CD4-positive, alpha-beta T cell treated with Interferon gamma for 1 hour (primary cell): Measurements from ENCODE around the gene SERTAD4.
"Not testable (repeated sequence)": the region's sequence is repeated elsewhere in the genome, so short reads cannot be mapped to it uniquely, and the experiment has no call there.

Experiments
- DNase-seq: peaks from one replicate; pipeline ENCODE4 v3.0.0-alpha.2; 2020

The SERTAD4 gene

DNA sequence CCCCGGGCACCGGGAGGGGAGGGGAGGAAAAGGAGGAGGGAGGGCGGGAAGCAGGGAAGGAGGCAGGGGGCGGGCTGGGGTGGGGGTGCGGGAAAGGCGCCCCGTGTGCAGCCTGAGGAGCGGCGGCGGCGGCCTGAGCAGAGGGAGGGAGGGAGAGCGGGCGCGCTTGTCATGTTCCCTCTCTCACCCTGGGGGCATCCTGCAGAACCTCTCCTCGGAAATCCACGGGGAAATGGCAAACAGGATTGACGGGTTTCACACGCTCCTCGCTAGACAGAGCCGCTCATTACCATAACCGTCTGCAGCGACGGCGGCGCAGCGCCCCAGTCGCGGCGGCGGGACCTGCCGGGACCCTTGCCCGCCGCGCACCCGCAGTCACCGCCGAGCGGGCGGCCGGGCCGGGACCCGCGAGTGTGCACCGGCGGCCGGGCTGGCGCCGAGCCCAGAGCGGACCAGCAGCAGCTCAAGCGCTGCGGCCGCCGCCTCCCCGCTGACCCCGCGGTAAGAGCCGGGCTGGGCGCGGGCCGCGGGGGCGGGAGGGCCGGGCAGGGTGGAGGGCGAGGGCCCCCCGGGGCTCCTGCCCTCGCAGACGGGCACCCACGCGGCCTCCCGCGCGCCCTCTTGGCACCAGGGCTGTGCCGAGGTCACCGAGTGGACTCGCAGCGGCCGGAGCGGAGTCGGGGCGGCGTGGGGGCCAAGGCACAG, at the start of gene SERTAD4:
Gene SERTAD4, plus strand, starts transcription at position 286 of the 705 bp plus-strand sequence. CDS start 5,165 bp downstream, outside the sequence.
- no peak for DNase-seq

DNA sequence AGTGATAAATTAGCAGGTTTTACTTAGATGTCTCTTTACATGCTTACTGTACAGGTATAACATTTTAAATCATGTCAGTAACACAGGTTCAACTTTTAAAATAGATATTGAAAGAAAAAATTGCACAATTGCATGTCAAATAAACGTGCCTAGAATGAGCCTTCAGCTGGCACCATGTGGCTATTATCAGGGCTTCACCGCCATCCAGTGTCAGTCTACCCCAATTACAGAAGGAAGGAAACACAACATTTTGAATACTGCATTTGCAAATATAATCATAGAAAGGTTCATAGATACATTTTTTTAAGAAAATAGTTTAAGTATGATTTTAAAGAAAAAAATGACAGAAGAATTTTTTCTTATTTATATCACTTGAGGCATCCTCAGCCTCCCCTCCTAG, 47.5 kb upstream of the SERTAD4 start:
- DNase-seq: no peak

DNA sequence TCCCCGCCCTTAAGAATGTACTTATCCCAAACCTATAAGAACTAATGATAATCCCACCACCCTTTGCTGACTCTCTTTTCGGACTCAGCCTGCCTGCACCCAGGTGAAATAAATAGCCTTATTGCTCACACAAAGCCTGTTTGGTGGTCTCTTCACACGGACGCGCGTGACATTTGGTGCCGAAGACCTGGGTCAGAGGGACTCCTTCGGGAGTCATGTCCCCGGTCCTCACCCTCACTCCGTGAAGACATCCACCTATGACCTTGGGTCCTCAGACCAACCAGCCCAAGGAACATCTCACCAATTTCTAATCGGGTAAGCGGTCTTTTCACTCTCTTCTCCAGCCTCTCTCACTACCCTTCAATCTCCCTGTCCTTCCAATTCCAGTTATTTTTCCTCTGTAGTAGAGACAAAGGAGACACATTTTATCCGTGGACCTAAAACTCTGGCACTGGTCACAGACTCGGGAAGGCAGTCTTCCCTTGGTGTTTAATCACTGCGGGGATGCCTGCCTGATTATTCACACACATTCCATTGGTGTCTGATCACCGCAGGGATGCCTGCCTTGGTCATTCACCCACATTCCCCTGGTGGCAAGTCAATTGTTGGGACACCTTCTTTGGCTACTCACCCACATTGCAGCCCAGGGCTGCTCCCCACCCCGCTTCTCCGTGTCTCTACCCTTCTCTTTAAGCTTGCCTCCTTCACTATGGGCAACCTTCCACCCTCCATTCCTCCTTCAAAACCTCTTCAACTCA, 44.6 kb upstream of the SERTAD4 start:
- not testable (repeated sequence) for DNase-seq

DNA sequence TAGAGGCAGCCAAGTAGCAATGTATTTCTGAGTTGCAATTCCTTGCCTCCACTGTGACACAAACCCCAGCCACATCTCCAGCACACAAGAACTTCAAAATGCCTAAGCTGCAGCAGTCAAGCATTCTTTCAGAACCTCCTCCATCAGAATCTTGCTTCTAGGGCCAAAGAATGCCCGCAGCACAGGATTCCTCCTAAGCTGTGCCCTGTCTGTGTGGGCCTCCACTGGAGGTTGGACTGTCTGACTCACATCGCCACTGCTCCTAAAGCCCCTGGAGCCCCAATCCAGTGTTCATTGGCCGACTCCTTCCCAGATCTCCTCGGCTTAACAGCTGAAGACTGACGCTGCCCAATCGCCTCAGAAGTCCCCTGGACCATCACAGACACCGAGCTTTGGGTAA, 43.2 kb upstream of the SERTAD4 start:
- no peak for DNase-seq

DNA sequence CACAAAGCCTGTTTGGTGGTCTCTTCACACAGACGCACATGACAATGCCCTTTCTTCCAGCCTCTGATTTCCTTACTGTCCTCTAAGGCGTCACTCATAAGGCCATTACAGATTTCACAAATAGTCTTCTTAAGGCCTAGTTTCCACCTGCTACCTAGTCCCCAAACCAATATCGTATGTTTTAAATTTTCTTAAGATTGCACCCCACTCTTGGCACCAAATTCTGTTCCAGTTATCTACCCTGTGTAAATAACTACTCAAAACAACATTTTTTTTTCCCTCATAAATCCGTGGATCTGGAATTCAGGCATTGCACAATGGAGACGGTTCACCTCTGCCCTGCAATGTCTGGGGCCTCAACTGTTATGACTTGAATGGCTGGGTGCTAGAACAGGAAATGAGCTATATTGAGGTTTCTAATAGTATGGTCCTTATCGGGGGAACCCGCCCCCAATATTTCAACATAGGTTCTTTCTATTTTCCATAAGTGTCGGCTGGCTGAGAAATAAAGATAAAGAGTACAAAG, 36.9 kb upstream of the SERTAD4 start:
- DNase-seq: no peak

DNA sequence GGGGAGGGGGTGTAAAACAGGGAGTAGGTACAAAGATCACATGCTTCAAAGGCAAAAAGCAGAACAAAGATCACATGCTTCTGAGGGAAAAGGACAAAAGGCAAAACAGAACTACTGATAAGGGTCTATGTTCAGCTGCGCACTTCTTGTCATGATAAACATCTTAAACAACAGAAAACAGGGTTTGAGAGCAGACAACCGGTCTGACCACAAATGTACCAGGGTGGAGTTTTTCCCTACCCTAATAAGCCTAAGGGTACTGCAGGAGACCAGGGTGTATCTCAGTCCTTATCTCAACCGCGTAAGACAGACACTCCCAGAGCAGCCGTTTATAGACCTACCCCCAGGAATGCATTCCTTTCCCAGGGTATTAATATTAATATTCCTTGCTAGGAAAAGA, 36.3 kb upstream of the SERTAD4 start:
- DNase-seq: not testable (repeated sequence)

DNA sequence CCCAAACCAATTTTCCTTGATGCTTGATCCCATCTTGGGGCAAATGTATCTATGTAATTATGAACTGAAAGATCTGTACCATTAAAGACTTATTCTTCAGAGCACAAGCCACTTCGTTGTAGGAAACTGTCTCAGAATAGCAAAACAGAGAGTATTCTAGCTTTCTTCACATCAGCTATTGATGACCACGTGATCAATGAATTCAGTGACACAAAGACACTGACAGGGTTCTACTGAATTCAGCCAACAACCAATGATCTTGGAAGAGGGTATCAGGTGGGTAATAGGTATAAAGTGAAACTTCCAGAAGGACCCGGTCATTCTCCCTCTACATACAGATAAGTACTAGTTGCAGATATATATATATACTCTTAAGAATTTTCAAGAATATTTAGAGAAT, 33.8 kb upstream of the SERTAD4 start:
- DNase-seq: no peak

DNA sequence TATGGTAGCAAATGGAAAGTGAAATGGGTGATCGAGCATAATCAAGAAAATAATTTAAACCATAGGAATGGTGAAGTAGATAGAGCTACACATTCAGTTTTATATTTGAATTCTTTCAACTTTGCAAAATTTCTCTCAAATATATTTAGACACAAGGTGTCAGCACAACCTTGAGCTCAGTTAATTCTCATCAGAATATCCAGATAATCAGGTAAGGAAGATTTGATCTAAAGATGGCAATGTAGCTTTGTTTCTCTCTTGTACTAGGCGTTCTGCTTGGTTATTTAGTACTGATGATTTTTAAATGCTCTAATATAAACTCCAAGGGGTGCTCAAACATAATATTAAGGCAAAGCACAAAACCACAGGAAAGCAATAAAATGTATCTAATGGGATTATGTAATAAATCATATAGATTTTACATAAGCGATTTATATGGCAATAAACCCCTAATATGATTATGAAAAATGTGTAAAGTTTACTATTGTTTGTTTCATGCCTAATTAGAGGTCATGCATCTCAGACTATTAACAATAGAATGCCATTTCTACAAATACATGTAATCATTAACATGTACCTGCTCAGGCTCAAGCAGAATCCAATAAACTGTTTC, 32.4 kb upstream of the SERTAD4 start:
- DNase-seq: no peak

DNA sequence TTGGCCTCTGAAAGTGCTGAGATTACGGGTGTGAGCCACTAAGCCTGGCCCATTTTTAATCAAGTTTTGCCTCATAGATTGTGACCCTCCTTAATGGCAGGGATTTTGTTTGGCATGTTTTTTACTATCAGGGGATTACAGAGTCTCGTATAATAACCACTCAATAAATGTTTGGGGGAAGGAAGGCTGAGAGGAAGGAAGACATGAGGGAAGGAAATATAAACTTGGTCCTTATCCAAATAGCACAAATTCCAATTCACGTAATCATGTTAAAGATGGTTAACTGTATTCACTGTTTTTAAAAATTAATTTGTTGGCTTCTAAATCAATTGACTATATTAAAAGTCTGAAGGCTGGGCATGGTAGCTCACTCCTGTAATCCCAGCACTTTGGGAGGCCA, 30.9 kb upstream of the SERTAD4 start:
- no peak for DNase-seq

DNA sequence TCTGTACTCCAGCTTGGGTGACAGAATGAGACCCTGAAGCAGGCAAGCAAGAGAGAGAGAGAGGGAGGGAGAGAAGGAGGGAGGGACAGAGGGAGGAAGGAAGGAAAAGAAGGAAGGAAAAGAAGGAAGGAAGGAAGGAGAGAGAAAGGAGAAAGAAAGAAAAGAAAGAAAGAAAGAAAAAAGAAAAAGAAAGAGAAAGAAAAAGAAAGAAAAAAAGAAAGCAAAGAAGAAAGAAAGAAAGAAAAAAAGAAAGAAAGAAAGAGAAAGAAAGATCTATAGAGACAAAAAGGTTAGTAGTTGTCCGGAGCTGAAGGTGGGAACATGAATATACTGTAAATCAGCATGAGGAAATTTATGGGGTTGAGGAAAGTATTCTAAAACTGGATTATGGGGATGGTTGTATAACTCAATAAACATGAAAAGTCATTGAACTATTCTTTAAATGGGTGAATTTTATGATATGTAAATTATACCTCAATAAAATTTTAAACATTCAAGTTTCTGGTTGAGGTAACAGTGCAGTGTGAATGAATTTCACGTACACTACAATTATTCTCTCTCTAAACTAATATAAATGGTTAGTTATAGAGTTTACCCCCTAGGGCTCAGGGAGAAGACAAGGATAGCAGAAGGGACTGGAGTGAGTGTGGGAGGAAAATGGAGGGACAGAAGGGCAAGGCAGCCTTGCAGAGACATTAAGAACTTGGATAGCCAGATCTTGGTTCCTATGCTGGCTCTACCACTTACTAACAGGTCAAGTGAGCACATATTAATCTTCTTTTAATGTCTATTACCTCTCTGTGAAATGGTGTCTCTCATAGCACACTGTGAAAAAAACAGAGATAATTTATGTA, 24.8 kb upstream of the SERTAD4 start:
- no peak for DNase-seq

DNA sequence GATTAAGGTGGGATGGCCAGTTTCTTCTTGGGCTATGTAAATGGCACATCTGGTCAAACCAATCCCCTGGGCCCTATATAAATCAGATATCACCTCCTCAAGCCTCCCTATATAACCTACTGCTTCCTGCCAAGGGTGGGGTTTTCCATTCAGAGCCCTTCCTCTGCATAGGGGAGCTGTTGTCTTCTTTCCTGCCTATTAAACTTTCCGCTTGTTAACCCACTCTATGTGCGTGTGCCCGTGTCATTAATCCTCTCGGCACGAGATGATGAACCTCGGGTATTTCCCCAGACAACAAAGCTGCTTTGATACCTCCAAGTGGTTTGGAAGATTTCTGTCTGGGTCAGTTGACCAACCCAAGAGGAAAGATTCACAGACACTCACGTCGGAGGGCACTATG, 19.3 kb upstream of the SERTAD4 start:
- no peak for DNase-seq

DNA sequence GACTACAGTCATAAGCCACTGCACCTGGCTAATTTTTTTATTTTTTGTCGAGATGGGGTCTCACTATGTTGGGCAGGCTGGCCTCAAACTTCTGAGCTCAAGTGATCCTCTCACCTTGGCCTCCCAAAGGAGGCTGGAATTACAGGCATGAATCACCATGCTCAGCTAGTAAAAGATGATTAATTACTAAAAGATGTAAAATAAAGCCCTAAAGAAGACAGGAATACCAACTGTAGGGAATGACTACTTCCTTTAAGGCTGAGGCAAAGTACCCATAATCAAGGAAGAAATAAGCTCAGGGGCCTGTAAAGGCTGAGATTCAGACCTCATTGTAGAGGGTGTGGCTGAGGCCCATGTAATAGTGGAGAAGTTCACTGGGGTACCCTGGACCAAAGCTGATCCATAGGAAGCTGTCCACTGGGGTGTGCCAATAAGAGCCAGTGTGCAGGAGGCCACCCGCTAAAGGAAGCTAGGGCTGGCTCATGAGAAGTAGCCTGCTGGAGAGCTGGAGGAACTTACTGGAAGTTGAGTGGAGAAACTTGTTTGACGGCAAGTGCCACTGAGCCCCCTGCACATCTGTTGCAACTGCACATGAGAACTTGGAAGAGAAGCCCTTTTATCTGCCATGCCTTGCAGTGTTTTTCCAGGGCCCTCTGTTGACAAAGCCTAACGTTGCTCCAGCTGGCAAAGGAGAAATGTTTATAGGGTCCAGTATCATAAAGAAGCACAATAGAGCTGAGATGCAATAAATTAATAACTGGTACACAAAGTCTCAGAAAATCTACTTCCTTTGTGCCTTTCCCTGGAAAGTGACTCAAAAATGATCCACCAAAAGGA, 17.8 kb upstream of the SERTAD4 start:
- no peak for DNase-seq

DNA sequence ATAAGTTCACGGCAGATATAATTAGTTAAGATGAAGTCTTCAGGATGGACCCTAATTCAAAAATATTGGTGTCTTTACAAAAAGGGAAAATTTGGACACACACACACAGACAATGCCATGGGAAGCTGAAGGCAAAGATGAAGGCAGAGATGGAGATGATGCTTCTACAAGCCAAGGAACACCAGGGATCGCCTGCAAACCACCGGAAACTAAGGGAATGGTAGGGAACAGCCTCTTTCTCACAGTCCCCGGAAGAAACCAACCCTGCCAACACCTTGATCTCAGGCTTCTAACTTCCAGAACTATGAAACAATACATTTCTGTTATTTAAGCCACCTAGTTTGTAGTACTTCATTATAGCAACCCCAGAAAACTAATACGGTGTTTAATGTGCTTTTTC, 15.1 kb upstream of the SERTAD4 start:
- no peak for DNase-seq

DNA sequence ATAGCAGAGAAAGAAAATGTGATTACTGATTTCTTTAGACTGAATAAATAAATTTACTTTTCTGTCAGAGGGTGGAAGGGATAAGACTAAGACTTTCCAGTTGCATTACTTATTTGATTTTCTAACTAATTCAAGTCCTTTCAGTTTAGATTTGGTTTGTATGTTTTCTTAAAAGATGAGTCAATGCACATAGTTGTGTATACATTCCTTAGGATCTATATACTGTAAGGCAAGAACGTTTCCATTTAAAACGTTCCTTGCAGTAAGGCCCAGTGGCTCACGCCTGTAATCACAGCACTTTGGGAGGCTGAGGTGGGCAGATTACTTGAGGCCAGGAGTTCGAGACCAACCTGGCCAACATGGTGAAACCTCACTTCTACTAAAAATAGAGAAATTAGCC, 14.5 kb upstream of the SERTAD4 start:
- no peak for DNase-seq

DNA sequence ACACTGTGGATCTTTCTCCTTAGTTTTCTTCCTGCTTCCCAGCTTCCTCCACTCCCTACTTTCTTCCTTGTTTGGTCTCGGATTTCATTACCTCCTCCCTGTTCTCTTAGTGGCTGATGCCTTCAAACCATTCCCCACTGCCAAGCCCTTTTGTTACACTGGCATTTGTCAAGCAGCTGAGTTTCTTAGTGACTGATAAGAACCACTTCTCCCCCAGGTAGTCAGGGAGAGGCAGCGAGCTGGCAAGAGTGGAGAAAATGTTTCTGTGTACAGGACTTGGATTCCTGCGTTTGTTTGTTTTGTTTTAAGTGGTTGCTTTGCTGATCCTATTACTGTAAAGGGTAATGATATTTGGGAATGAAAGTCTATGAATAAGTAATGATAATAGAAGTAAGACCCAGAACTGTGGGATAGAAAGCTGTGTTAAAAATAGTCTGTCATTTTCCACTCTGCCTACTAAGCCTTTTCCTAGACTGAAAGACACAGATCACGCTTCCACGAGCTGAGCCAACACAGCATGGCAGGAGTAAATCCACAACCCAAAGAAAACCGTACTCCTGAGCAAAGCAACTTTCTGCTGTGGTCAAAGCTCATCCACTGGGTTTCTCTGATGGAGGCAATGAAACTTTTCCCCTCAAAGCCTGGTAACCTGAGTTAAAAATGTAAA, 10.1 kb upstream of the SERTAD4 start:
- no peak for DNase-seq

DNA sequence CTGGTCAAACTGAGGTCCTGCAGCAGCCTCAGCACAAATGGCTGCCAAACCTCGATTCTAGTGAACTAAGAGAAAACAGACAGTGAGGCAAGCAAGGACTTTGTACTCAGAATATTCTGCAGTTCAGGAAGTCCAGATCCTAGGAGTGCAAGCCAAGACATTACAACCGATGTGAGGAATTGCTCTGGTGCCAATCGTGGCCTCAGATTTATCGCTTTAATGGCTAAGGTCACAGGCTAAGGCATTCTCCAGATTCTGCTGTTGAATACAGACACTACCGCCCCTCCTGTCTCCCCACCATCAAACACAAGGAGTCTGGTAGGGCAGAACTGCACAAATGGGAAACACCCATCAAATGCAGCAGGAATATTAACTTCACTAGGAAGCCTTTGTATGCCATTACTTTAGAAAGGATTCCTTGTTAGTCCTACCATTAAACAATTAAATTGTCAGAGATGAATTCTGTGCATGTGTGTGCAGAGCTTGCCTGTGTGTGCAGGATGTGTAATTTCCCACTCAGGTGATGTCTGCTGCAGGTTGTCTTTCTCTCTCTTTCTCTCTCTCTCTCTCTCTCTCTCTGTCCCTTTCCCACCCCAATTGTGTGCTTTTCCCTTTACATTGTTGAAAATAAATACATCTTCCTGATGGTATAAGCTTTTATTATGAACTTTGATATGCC, 9.2 kb upstream of the SERTAD4 start:
- DNase-seq: no peak

DNA sequence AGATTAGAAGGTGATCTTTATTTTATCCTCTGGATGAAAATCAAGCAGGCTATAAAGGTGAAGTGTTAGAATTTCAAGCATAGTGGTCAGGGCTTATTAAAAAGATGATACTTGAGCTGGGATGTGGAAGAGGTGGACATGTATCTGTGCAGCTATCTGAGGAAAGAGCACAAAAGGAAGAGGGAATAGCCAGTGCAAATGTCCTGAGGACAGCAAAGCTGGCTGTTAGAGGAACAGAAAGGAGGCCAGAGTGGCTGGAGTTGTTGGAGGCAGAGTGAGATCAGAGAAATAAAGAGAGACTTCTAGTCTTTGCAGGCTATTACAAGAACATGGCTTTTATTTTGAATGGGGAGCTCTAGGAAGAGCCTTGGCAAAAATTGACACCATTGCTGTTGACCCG, 4.4 kb upstream of the SERTAD4 start:
- no peak for DNase-seq

DNA sequence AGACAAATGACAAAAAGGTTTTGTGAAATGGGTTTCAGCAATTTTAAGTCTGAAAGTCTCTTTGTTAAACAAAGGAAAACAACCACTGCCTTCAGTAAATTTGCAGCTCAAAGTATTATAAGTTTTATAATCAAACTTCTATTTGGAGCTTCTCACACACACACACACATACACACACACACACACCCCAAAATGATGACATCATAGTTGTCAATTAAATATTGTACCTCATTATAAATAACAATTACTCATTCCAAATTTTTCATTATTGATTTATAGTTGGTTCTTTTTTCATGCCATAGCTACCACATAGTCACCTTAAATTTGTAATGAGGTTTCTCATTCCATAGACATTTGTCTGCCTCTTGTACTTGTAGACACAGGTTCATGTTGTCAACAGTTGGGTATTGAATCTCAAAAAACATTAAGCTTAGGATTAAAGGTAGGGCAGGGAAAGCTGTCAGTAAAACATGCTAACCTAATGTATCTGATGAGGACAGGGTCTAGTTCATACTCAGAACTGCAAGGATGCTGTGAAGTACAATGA, 2.4 kb upstream of the SERTAD4 start:
- no peak for DNase-seq

DNA sequence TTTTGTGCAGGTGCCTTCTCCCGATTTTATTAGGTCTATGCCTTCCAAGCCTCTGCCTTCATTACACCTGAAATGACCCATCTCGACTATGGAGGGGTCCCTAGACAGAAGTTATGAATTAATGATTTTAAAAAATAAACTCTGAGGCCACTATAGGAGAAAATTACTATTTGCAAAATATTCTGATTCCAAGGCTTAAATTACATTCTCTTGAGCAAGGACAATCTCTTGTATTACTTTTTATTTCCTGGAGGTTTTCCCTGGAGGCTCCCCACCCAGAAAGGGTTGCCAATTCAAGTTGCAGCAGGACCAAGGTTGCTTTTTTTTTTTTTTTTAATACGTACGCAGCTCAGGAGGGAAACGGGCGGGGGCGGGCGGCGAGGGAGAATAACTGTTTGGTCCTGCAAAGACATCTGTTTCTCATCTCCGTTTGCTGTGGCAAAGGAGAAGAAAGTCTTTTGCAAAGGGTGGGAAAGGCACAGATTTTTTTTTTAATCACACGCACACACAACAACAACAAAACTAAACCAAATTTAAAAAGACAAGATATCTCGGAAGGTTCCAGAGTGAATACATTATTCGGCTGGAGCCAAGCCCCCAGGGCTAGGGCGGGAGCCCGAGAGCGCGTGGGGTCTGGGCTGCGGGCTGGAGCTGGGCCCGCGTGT, 618 bp upstream of the SERTAD4 start:
- no peak for DNase-seq

DNA sequence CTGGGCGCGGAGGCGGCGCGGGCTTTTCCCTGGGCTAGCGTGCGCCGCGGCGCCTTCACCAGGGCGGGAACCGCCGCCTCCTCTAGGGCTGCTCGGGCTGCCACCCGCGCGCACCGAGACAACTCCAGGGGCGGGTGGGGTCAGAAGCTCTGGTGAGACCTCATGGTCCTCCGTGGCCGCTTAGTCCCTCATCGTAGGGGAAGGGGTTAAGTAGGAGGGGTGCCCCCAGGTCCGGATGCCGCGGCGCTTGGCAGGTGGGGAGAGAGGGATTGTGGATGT, 559 bp downstream of the SERTAD4 start:
- DNase-seq: no peak
